ENCODE measurements around the gene APOL4.
"Not testable (repeated sequence)": the region's sequence is repeated elsewhere in the genome, so short reads cannot be mapped to it uniquely, and the experiment has no call there.

Gene APOL4

DNA sequence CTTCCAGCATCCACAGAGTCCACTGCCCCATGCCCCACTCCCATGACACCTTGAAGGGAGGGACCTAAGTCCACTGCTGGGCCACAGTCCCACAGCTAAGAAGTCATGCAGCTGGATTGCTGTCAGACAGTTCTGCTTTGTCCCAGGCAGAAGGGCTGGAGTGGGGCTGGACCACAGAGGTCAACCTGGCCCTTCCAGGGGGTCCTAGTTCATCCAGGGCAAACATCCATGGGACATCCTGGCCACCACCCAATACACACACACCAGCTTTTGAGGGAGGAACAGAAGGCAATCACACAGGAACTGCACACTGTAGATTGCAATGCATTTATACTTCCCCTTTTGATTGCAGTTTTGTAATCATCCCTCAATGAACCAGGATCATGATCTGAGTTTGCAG is 11.3 kb upstream of the APOL4 start:
- Histone ChIP-seq H2AFZ (ENCODE audit: low read depth, low read length) (no peak overlapping the region), H3K4me2 (ENCODE audit: insufficient read depth, low read length) (no peak overlapping the region), H3K36me3 (ENCODE audit: insufficient read depth, low read length) (no peaks in the 10 kb centered on the region), H3K79me2 (ENCODE audit: insufficient read depth, low read length) (no peaks in the 10 kb centered on the region), H4K20me1 (ENCODE audit: insufficient read depth, low read length) (no peaks in the 10 kb centered on the region; the same call in 1 of the 2 replicates), H3K27ac (ENCODE audit: low read length) (no peak overlapping the region), H3K27me3 (ENCODE audit: insufficient read depth, low read length, poor library complexity) (no peaks in the 10 kb centered on the region), H3K9ac (ENCODE audit: low read depth, low read length) (no peak overlapping the region), H3K4me1 (ENCODE audit: insufficient read depth, low read length) (peaks cover 12% of the 10 kb centered on the region), H3K4me3 (ENCODE audit: low read depth in 1 of 2, low read length in 2 of 2) (no peak overlapping the region), H3K9me3 (ENCODE audit: insufficient read depth, low read length, severe bottlenecking) (no peaks in the 10 kb centered on the region)
- TF ChIP-seq, protein P1, sequence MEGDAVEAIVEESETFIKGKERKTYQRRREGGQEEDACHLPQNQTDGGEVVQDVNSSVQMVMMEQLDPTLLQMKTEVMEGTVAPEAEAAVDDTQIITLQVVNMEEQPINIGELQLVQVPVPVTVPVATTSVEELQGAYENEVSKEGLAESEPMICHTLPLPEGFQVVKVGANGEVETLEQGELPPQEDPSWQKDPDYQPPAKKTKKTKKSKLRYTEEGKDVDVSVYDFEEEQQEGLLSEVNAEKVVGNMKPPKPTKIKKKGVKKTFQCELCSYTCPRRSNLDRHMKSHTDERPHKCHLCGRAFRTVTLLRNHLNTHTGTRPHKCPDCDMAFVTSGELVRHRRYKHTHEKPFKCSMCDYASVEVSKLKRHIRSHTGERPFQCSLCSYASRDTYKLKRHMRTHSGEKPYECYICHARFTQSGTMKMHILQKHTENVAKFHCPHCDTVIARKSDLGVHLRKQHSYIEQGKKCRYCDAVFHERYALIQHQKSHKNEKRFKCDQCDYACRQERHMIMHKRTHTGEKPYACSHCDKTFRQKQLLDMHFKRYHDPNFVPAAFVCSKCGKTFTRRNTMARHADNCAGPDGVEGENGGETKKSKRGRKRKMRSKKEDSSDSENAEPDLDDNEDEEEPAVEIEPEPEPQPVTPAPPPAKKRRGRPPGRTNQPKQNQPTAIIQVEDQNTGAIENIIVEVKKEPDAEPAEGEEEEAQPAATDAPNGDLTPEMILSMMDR (IDR thresholded peaks at IDR 0.05; ENCODE audit: borderline replicate concordance, extremely low read depth, low read length, poor library complexity, severe bottlenecking), result no peak
- no peak for TF ChIP-seq EZH2 (IDR thresholded peaks at IDR 0.05; ENCODE audit: borderline replicate concordance, low read depth, low read length, severe bottlenecking)
- no peak for DNase-seq
- no peak for ATAC-seq (ENCODE audit: insufficient read depth, low read depth)

DNA sequence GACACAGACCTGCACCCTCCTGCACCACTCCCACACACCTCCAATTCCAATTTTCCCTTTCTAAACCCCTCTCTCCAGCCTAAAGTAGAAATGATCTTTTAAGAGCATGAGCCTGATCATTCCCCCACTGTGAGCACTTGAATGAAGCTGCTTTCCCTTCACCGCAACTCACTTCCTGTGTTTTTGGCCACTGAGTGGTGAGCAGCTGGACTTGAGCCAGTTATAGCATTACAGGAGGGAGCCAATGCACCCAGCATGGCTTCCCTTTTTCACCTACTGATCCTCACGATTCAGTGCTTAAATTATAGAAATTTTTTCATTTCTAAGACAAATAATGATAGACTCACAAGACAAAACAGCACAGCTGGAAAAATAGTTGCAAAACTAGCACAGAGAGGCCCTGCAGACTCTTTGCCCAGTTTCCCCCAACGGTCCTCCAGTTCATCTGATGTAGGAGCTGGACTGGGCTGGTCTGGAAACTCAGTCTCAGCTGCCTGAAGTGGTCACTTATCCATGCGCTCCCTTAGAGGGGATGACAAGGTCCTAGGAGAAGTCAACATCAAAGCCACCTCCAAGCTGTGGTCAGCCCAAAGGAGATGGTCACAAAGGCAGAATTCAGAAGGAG is 9.7 kb upstream of the APOL4 start:
- no peak overlapping the region for H3K9ac ChIP-seq (ENCODE audit: low read depth, low read length)
- H3K27ac ChIP-seq (ENCODE audit: low read length), result no peak overlapping the region
- no peak overlapping the region for H3K4me2 ChIP-seq (ENCODE audit: insufficient read depth, low read length)

DNA sequence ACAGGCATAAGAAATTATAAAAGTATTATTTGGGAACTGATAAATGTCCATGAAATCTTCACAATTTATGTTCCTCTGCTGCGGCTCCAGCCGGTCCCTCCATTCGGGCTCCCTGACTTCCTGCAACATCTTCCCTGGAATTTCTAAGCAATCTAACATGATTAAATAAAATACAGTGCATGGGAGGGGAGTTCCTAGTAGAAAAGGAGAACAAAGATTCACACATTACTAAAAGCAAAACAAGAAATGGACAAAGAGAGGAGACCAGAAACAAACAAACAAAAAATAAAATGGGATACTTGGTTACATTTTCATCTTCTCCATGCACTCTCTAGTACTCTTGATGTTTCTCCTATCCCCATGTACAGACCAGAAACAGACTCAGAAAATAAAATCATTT is 8.6 kb upstream of the APOL4 start:
- Histone ChIP-seq H3K9me3 (ENCODE audit: insufficient read depth, low read length, severe bottlenecking) (no peaks in the 10 kb centered on the region), H3K9ac (ENCODE audit: low read depth, low read length) (no peak overlapping the region), H3K27me3 (ENCODE audit: insufficient read depth, low read length, poor library complexity) (no peaks in the 10 kb centered on the region), H3K27ac (ENCODE audit: low read length) (no peak overlapping the region), H3K36me3 (ENCODE audit: insufficient read depth, low read length) (no peaks in the 10 kb centered on the region), H3K4me3 (ENCODE audit: low read depth in 1 of 2, low read length in 2 of 2) (no peak overlapping the region), H3K4me1 (ENCODE audit: insufficient read depth, low read length) (peaks cover 12% of the 10 kb centered on the region), H4K20me1 (ENCODE audit: insufficient read depth, low read length) (no peaks in the 10 kb centered on the region; the same call in 1 of the 2 replicates), H3K79me2 (ENCODE audit: insufficient read depth, low read length) (no peaks in the 10 kb centered on the region), H2AFZ (ENCODE audit: low read depth, low read length) (no peak overlapping the region), H3K4me2 (ENCODE audit: insufficient read depth, low read length) (no peak overlapping the region)
- DNase-seq (no peak), ATAC-seq (ENCODE audit: insufficient read depth, low read depth) (no peak)
- TF ChIP-seq, protein P1 (IDR thresholded peaks at IDR 0.05; ENCODE audit: borderline replicate concordance, extremely low read depth, low read length, poor library complexity, severe bottlenecking), result no peak
- TF ChIP-seq EZH2 (IDR thresholded peaks at IDR 0.05; ENCODE audit: borderline replicate concordance, low read depth, low read length, severe bottlenecking), result no peak

More for the DNA sequence above, 9.7 kb upstream of the APOL4 start:
- no peaks in the 10 kb centered on the region for H3K9me3 ChIP-seq (ENCODE audit: insufficient read depth, low read length, severe bottlenecking)
- H3K27me3 ChIP-seq (ENCODE audit: insufficient read depth, low read length, poor library complexity), result no peaks in the 10 kb centered on the region
- ATAC-seq (ENCODE audit: insufficient read depth, low read depth) (peak; percentile 39; the same call in 1 of the 3 replicates), DNase-seq (no peak)
- no peak for TF ChIP-seq EZH2 (IDR thresholded peaks at IDR 0.05; ENCODE audit: borderline replicate concordance, low read depth, low read length, severe bottlenecking)
- TF ChIP-seq, protein P1 (IDR thresholded peaks at IDR 0.05; ENCODE audit: borderline replicate concordance, extremely low read depth, low read length, poor library complexity, severe bottlenecking), result no peak
- H3K4me3 ChIP-seq (ENCODE audit: low read depth in 1 of 2, low read length in 2 of 2), result no peak overlapping the region
- no peaks in the 10 kb centered on the region for H3K36me3 ChIP-seq (ENCODE audit: insufficient read depth, low read length)
- no peak overlapping the region for H2AFZ ChIP-seq (ENCODE audit: low read depth, low read length)
- H3K79me2 ChIP-seq (ENCODE audit: insufficient read depth, low read length), result no peaks in the 10 kb centered on the region
- H4K20me1 ChIP-seq (ENCODE audit: insufficient read depth, low read length), result no peaks in the 10 kb centered on the region; the same call in 1 of the 2 replicates
- peaks cover 12% of the 10 kb centered on the region for H3K4me1 ChIP-seq (ENCODE audit: insufficient read depth, low read length)

DNA sequence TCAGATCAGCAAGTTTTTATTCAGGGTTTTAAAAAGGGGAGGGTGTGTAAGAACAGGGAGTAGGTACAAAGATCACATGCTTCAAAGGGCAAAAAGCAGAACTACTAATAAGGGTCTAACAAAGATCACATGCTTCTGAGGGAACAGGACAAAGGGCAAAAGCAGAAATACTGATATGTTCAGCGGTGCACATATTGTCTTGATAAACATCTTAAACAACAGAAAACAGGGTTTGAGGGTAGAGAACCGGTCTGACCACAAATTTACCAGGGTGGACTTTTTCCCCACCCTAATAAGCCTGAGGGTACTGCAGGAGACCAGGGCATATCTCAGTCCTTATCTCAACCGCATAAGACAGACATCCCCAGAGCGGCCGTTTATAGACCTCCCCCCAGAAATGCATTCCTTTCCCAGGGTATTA is 7.9 kb upstream of the APOL4 start:
- not testable (repeated sequence) for H3K79me2 ChIP-seq (ENCODE audit: insufficient read depth, low read length); H3K9ac ChIP-seq (ENCODE audit: low read depth, low read length); ATAC-seq (ENCODE audit: insufficient read depth, low read depth); DNase-seq; H4K20me1 ChIP-seq (ENCODE audit: insufficient read depth, low read length); H2AFZ ChIP-seq (ENCODE audit: low read depth, low read length); H3K36me3 ChIP-seq (ENCODE audit: insufficient read depth, low read length); H3K9me3 ChIP-seq (ENCODE audit: insufficient read depth, low read length, severe bottlenecking); H3K4me3 ChIP-seq (ENCODE audit: low read depth in 1 of 2, low read length in 2 of 2); H3K27me3 ChIP-seq (ENCODE audit: insufficient read depth, low read length, poor library complexity); H3K4me2 ChIP-seq (ENCODE audit: insufficient read depth, low read length); H3K27ac ChIP-seq (ENCODE audit: low read length)
- peaks cover 12% of the 10 kb centered on the region for H3K4me1 ChIP-seq (ENCODE audit: insufficient read depth, low read length)

Measured in DND-41 (cell line).